ENCODE measurements around the gene AMHR2.

The AMHR2 gene

GRCh38 chr12:53453953-53454640 lies 30.4 kb downstream of the AMHR2 start:
- no peak for DNase-seq

GRCh38 chr12:53454707-53455106 lies 31.1 kb downstream of the AMHR2 start:
- DNase-seq, result no peak

- DNase-seq, result no peak
Measured at GRCh38 chr12:53456654-53457366, 33.2 kb downstream of the AMHR2 start.

GRCh38 chr12:53459097-53459496 lies 35.4 kb downstream of the AMHR2 start:
- no peak for DNase-seq

GRCh38 chr12:53461059-53461458 lies 37.4 kb downstream of the AMHR2 start:
- no peak for DNase-seq

- no peak for DNase-seq
Measured at GRCh38 chr12:53461591-53461990, 37.9 kb downstream of the AMHR2 start.

- DNase-seq, result no peak
Measured at GRCh38 chr12:53462935-53463334, 39.3 kb downstream of the AMHR2 start.

GRCh38 chr12:53463802-53464560 lies 40.3 kb downstream of the AMHR2 start:
- no peak for DNase-seq

- DNase-seq, result no peak
Measured at GRCh38 chr12:53464685-53465418, 41.2 kb downstream of the AMHR2 start.

GRCh38 chr12:53465679-53466078 lies 42.0 kb downstream of the AMHR2 start:
- DNase-seq, result no peak

GRCh38 chr12:53466640-53467039 lies 43.0 kb downstream of the AMHR2 start:
- DNase-seq, result no peak

GRCh38 chr12:53467082-53467481 lies 43.4 kb downstream of the AMHR2 start:
- no peak for DNase-seq

GRCh38 chr12:53467880-53468279 lies 44.2 kb downstream of the AMHR2 start:
- no peak for DNase-seq

- no peak for DNase-seq
Measured at GRCh38 chr12:53468282-53468681, 44.6 kb downstream of the AMHR2 start.

GRCh38 chr12:53472056-53472582 lies 48.5 kb downstream of the AMHR2 start:
- no peak for DNase-seq

GRCh38 chr12:53474077-53474476 lies 50.4 kb downstream of the AMHR2 start:
- DNase-seq, result no peak

GRCh38 chr12:53474819-53475218 lies 51.2 kb downstream of the AMHR2 start:
- no peak for DNase-seq

GRCh38 chr12:53476769-53477209 lies 53.1 kb downstream of the AMHR2 start:
- DNase-seq, result no peak

- no peak for DNase-seq
Measured at GRCh38 chr12:53478865-53479264, 55.2 kb downstream of the AMHR2 start.

GRCh38 chr12:53479331-53479730 lies 55.7 kb downstream of the AMHR2 start:
- no peak for DNase-seq

- DNase-seq, result no peak
Measured at GRCh38 chr12:53480491-53481442, 57.1 kb downstream of the AMHR2 start.
